Astrocyte (in vitro differentiated cells and primary cell): ENCODE measurements around the gene OTOL1. TPM values are rescaled to one million over a fixed set of nuclear protein-coding genes. Genes with fewer than 3 reads are reported as not detected.
A peak's percentile ranks its signal among the peaks of the same experiment; 100 is the strongest.

ENCODE experiments used
- DNase-seq: peaks from one replicate; pipeline ENCODE4 v3.0.0-alpha.2; 2010; ENCODE audit warnings: low read depth
- FAIRE-seq: peaks from 2 replicates; lab custom pipeline; 2011; peaks lifted over from hg19 to GRCh38; lab: Jason Lieb, UNC
- H2AFZ ChIP-seq: 2 replicates; pipeline ENCODE4 v1.6.0; 2012; ENCODE audit warnings: low read depth, low read length, inconsistent platforms
- H3K27ac ChIP-seq: 2 replicates; pipeline ENCODE4 v1.5.1; 2011; ENCODE audit warnings: low read depth, low read length, inconsistent platforms
- H3K27me3 ChIP-seq: 2 replicates; pipeline ENCODE4 v1.6.0; 2011; ENCODE audit warnings: low read length, inconsistent platforms; ENCODE audit not compliant: insufficient read depth
- H3K36me3 ChIP-seq: 2 replicates; pipeline ENCODE4 v1.5.1; 2011; ENCODE audit warnings: low read length, inconsistent platforms; ENCODE audit not compliant: insufficient read depth
- H3K4me1 ChIP-seq: 2 replicates; pipeline ENCODE4 v1.5.1; 2011; ENCODE audit warnings: low read length, inconsistent platforms; ENCODE audit not compliant: insufficient read depth
- H3K4me2 ChIP-seq: 2 replicates; pipeline ENCODE4 v1.6.0; 2012; ENCODE audit warnings: low read length, inconsistent platforms
- H3K4me3 ChIP-seq: 2 replicates; pipeline ENCODE4 v1.5.1; 2011; ENCODE audit warnings: low read depth, mild to moderate bottlenecking, low read length, inconsistent platforms; ENCODE audit not compliant: insufficient read depth
- H3K79me2 ChIP-seq: 2 replicates; pipeline ENCODE4 v1.6.0; 2012; ENCODE audit warnings: mild to moderate bottlenecking, low read length, inconsistent platforms; ENCODE audit not compliant: insufficient read depth
- H3K9ac ChIP-seq: 2 replicates; pipeline ENCODE4 v1.6.0; 2012; ENCODE audit warnings: mild to moderate bottlenecking, low read length, inconsistent platforms
- H3K9me3 ChIP-seq: 2 replicates; pipeline ENCODE4 v1.5.1; 2012; ENCODE audit warnings: low read depth, mild to moderate bottlenecking, low read length, inconsistent platforms; ENCODE audit not compliant: insufficient read depth
- H4K20me1 ChIP-seq: 2 replicates; pipeline ENCODE4 v1.6.0; 2012; ENCODE audit warnings: low read length, inconsistent platforms; ENCODE audit not compliant: insufficient read depth
- H3K27ac Mint-ChIP-seq: one replicate; pipeline ENCODE4 v1.8.0; 2021; ENCODE audit warnings: mild to moderate bottlenecking, mixed read lengths; ENCODE audit not compliant: unreplicated experiment
- H3K27me3 Mint-ChIP-seq: one replicate; pipeline ENCODE4 v1.8.0; 2021; ENCODE audit warnings: low read depth, mixed read lengths; ENCODE audit not compliant: unreplicated experiment
- H3K36me3 Mint-ChIP-seq: one replicate; pipeline ENCODE4 v1.8.0; 2021; ENCODE audit warnings: low read depth, mixed read lengths; ENCODE audit not compliant: unreplicated experiment
- H3K4me1 Mint-ChIP-seq: one replicate; pipeline ENCODE4 v1.8.0; 2021; ENCODE audit warnings: low read depth, mixed read lengths; ENCODE audit not compliant: unreplicated experiment
- H3K4me3 Mint-ChIP-seq: one replicate; pipeline ENCODE4 v1.8.0; 2021; ENCODE audit warnings: mild to moderate bottlenecking, moderate library complexity, mixed read lengths; ENCODE audit not compliant: unreplicated experiment
- H3K9me3 Mint-ChIP-seq: one replicate; pipeline ENCODE4 v1.8.0; 2021; ENCODE audit warnings: mild to moderate bottlenecking, mixed read lengths; ENCODE audit not compliant: unreplicated experiment
- CTCF ChIP-seq: IDR thresholded peaks from 2 replicates; pipeline ENCODE4 v1.5.1; 2011; ENCODE audit warnings: low read depth, mild to moderate bottlenecking, inconsistent platforms, low read length, moderate library complexity; ENCODE audit not compliant: insufficient read depth
- EZH2 ChIP-seq: IDR thresholded peaks from 2 replicates; pipeline ENCODE4 v1.6.1; 2012; ENCODE audit warnings: mild to moderate bottlenecking, low read length, inconsistent platforms; ENCODE audit not compliant: insufficient read depth
- total RNA-seq: library from RNA; stranded (reverse); gene quantifications from 2 replicates; pipeline ENCODE4 v1.2.1, GENCODE V29; 2021

Gene OTOL1
- total RNA-seq, 1 donor from 2014 or later = not detected

GRCh38 chr3:161549261-161549660, 52.7 kb downstream of the OTOL1 start:
- FAIRE-seq (no peak), DNase-seq (peak; percentile 5)
- H3K4me1 ChIP-seq = no peaks in the 10 kb centered on the region
- H3K27ac ChIP-seq = no peak overlapping the region
- Mint-ChIP-seq H3K4me3 (no peak overlapping the region), H3K27ac (no peak overlapping the region), H3K36me3 (no peaks in the 10 kb centered on the region), H3K9me3 (no peaks in the 10 kb centered on the region), H3K4me1 (no peaks in the 10 kb centered on the region), H3K27me3 (no peaks in the 10 kb centered on the region)
- H3K9me3 ChIP-seq = no peaks in the 10 kb centered on the region
- no peak overlapping the region for H3K9ac ChIP-seq
- no peaks in the 10 kb centered on the region for H3K79me2 ChIP-seq
- no peaks in the 10 kb centered on the region for H4K20me1 ChIP-seq
- no peaks in the 10 kb centered on the region for H3K36me3 ChIP-seq
- no peak overlapping the region for H3K4me3 ChIP-seq
- peaks cover 7% of the 10 kb centered on the region for H3K27me3 ChIP-seq
- H3K4me2 ChIP-seq = no peak overlapping the region
- H2AFZ ChIP-seq = no peak overlapping the region
- TF ChIP-seq CTCF (no peak), EZH2 (no peak)

GRCh38 chr3:161550491-161551195, 54.0 kb downstream of the OTOL1 start:
- Mint-ChIP-seq H3K27ac (no peak overlapping the region), H3K4me1 (no peaks in the 10 kb centered on the region), H3K4me3 (no peak overlapping the region), H3K36me3 (no peaks in the 10 kb centered on the region), H3K27me3 (no peaks in the 10 kb centered on the region), H3K9me3 (no peaks in the 10 kb centered on the region)
- Histone ChIP-seq H3K27ac (no peak overlapping the region), H3K4me2 (no peak overlapping the region), H3K79me2 (no peaks in the 10 kb centered on the region), H2AFZ (no peak overlapping the region), H3K27me3 (peaks cover 7% of the 10 kb centered on the region), H3K4me1 (no peaks in the 10 kb centered on the region), H3K9ac (no peak overlapping the region), H3K9me3 (no peaks in the 10 kb centered on the region), H3K4me3 (no peak overlapping the region), H3K36me3 (no peaks in the 10 kb centered on the region), H4K20me1 (no peaks in the 10 kb centered on the region)
- no peak for FAIRE-seq
- TF ChIP-seq CTCF (no peak), EZH2 (no peak)
- DNase-seq = no peak

- Histone ChIP-seq H3K9me3 (no peaks in the 10 kb centered on the region), H3K4me1 (no peaks in the 10 kb centered on the region), H3K27ac (no peak overlapping the region), H2AFZ (no peak overlapping the region), H3K4me3 (no peak overlapping the region), H4K20me1 (no peaks in the 10 kb centered on the region), H3K79me2 (no peaks in the 10 kb centered on the region), H3K27me3 (peaks cover 7% of the 10 kb centered on the region), H3K36me3 (no peaks in the 10 kb centered on the region), H3K9ac (no peak overlapping the region), H3K4me2 (no peak overlapping the region)
- H3K27me3 Mint-ChIP-seq = no peaks in the 10 kb centered on the region
- H3K36me3 Mint-ChIP-seq = no peaks in the 10 kb centered on the region
- H3K27ac Mint-ChIP-seq = no peak overlapping the region
- H3K4me3 Mint-ChIP-seq = no peak overlapping the region
- no peaks in the 10 kb centered on the region for H3K9me3 Mint-ChIP-seq
- DNase-seq = no peak
- no peaks in the 10 kb centered on the region for H3K4me1 Mint-ChIP-seq
- no peak for TF ChIP-seq EZH2
- TF ChIP-seq CTCF = no peak
- no peak for FAIRE-seq
Measured at GRCh38 chr3:161551697-161552096, 55.1 kb downstream of the OTOL1 start.
